GM21717 (cell line): ENCODE data around the gene CACNG6.
"Not testable (repeated sequence)": the region's sequence is repeated elsewhere in the genome, so short reads cannot be mapped to it uniquely, and the experiment has no call there.

ENCODE experiments used
- ATAC-seq: cut with Tn5 transposase; IDR thresholded peaks from one replicate; pipeline ENCODE4 v1.9.1; 2021; ENCODE audit warnings: mild to moderate bottlenecking, moderate library complexity; ENCODE audit not compliant: unreplicated experiment

Gene CACNG6

GRCh38 chr19:53999694-54000093 lies 8.3 kb downstream of the CACNG6 start:
- no peak for ATAC-seq

GRCh38 chr19:54001496-54001895 lies 10.1 kb downstream of the CACNG6 start:
- ATAC-seq, result no peak

GRCh38 chr19:54002495-54003315 lies 11.3 kb downstream of the CACNG6 start:
- ATAC-seq, result no peak

- no peak for ATAC-seq
Measured at GRCh38 chr19:54009440-54009839, 18.0 kb downstream of the CACNG6 start.

GRCh38 chr19:54010474-54010873 lies 19.0 kb downstream of the CACNG6 start:
- ATAC-seq, result no peak

GRCh38 chr19:54011507-54012211 lies 20.2 kb downstream of the CACNG6 start:
- no peak for ATAC-seq

GRCh38 chr19:54013866-54014265 lies 22.4 kb downstream of the CACNG6 start:
- no peak for ATAC-seq

- no peak for ATAC-seq
Measured at GRCh38 chr19:54014920-54015560, 23.6 kb downstream of the CACNG6 start.

GRCh38 chr19:54017261-54017660 lies 25.8 kb downstream of the CACNG6 start:
- ATAC-seq, result no peak

- ATAC-seq, result no peak
Measured at GRCh38 chr19:54021363-54021762, 29.9 kb downstream of the CACNG6 start.

GRCh38 chr19:54021932-54022331 lies 30.5 kb downstream of the CACNG6 start:
- no peak for ATAC-seq

GRCh38 chr19:54023191-54023590 lies 31.8 kb downstream of the CACNG6 start:
- no peak for ATAC-seq

GRCh38 chr19:54024660-54025059 lies 33.2 kb downstream of the CACNG6 start:
- no peak for ATAC-seq

GRCh38 chr19:54026656-54027055 lies 35.2 kb downstream of the CACNG6 start:
- no peak for ATAC-seq

GRCh38 chr19:54029301-54029700 lies 37.9 kb downstream of the CACNG6 start:
- no peak for ATAC-seq

GRCh38 chr19:54029930-54030490 lies 38.6 kb downstream of the CACNG6 start:
- ATAC-seq, result no peak

GRCh38 chr19:54030895-54031586 lies 39.6 kb downstream of the CACNG6 start:
- no peak for ATAC-seq

- ATAC-seq, result no peak
Measured at GRCh38 chr19:54035215-54036178, 44.1 kb downstream of the CACNG6 start.

GRCh38 chr19:54036542-54036941 lies 45.1 kb downstream of the CACNG6 start:
- ATAC-seq, result not testable (repeated sequence)

GRCh38 chr19:54040003-54040402 lies 48.6 kb downstream of the CACNG6 start:
- ATAC-seq, result no peak
